Activated naive CD8-positive, alpha-beta T cell (primary cell): ENCODE data around the gene NISCH.

Experiments used
- H3K27ac Mint-ChIP-seq: one replicate; pipeline ENCODE4 v1.8.0; 2021; ENCODE audit warnings: mixed read lengths
- H3K27me3 Mint-ChIP-seq: one replicate; pipeline ENCODE4 v1.8.0; 2021; ENCODE audit warnings: mixed read lengths
- H3K36me3 Mint-ChIP-seq: one replicate; pipeline ENCODE4 v1.8.0; 2021; ENCODE audit warnings: mixed read lengths
- H3K4me1 Mint-ChIP-seq: one replicate; pipeline ENCODE4 v1.8.0; 2021; ENCODE audit warnings: low read depth, mixed read lengths
- H3K4me3 Mint-ChIP-seq: one replicate; pipeline ENCODE4 v1.8.0; 2021; ENCODE audit warnings: mild to moderate bottlenecking, mixed read lengths
- H3K9me3 Mint-ChIP-seq: one replicate; pipeline ENCODE4 v1.8.0; 2021; ENCODE audit warnings: low read depth, mixed read lengths

NISCH gene

DNA sequence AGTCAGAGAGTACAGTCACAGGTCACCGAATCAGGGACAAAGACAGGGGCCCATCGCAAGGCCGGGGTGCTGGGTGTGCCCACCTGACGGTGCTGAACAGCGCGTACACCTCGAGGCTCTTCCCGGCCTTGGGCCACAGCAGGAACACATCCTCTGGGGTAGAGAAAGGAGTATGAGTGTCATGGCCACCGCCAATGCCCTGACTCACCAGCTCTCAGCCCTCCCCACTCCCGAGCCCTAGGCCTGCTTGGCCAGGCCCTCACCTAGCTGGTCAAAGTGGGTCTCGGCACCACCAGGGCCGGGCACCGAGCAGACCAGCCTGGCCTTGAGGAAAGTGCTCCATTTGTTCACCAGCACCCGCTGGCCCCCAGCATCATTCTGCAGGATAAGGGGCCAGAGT lies 14.7 kb upstream of the NISCH start:
- Mint-ChIP-seq H3K27me3 (no peaks in the 10 kb centered on the region), H3K4me3 (no peak overlapping the region), H3K9me3 (no peaks in the 10 kb centered on the region), H3K4me1 (peaks cover 2% of the 10 kb centered on the region), H3K36me3 (no peaks in the 10 kb centered on the region), H3K27ac (no peak overlapping the region)

DNA sequence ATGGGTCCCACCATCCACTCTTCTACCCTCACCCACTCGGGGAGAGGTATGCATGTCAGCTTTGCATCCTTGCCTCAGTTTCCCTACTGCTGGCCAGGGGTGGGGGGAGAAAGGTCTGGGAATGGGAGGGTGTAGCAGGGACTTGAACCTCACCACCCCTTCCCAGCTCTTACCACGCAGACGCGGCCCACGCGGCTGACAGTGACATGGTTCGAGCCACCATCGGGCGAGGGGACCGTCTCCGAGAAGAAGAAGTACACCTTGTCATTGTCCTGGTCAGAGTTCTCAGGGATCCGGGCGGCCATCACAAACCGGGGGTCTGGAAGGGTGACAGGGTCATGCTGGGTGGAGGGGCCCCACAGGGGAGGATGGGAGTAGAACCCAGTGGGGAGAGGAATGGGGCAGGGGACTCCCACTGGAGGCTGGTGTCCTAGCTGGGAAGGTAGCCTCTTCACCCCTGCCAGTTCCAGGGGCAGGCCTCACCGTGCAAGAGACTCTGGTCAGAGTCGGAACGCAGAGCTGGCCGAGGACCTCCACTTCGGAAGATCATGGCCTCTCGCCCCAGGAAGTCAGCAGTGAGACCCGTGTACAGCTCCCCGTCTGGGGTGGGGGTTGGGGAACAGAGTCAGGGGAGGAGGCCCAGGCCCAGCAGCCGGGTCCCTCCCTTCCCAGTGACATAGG lies 14.2 kb upstream of the NISCH start:
- H3K36me3 Mint-ChIP-seq = no peaks in the 10 kb centered on the region
- H3K27me3 Mint-ChIP-seq = no peaks in the 10 kb centered on the region
- no peaks in the 10 kb centered on the region for H3K9me3 Mint-ChIP-seq
- H3K27ac Mint-ChIP-seq = no peak overlapping the region
- H3K4me3 Mint-ChIP-seq = no peak overlapping the region
- H3K4me1 Mint-ChIP-seq = peaks cover 2% of the 10 kb centered on the region

DNA sequence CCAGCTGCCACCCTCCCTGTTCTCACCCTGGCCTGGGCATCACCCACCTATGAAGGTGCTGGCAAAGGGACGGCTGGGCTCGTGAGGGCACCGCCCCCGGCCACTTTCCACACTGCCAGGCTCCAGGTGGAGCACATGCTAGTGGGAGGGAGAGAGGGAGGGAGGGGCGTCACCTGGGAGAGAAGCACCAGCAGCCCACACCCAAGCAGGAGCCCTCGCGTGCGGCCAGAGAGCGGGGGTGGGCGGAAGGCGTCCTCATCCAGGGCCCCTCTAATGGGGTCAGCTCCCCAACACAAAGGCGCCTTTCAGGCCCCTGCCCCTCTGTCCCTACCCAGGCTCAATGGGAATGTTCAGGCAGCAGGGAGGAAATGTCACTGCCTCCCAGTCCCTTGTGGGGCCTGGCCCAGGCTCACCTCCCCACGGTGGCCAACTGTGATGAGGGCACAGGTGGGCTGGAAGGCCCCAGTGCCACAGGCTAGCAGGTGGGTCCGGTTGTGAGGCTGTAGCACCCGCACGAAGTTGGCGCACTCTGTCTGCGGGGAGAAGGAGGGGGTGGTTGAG lies 13.6 kb upstream of the NISCH start:
- no peaks in the 10 kb centered on the region for H3K27me3 Mint-ChIP-seq
- no peaks in the 10 kb centered on the region for H3K36me3 Mint-ChIP-seq
- peaks cover 3% of the 10 kb centered on the region for H3K4me1 Mint-ChIP-seq
- H3K9me3 Mint-ChIP-seq = no peaks in the 10 kb centered on the region
- no peak overlapping the region for H3K27ac Mint-ChIP-seq
- no peak overlapping the region for H3K4me3 Mint-ChIP-seq

DNA sequence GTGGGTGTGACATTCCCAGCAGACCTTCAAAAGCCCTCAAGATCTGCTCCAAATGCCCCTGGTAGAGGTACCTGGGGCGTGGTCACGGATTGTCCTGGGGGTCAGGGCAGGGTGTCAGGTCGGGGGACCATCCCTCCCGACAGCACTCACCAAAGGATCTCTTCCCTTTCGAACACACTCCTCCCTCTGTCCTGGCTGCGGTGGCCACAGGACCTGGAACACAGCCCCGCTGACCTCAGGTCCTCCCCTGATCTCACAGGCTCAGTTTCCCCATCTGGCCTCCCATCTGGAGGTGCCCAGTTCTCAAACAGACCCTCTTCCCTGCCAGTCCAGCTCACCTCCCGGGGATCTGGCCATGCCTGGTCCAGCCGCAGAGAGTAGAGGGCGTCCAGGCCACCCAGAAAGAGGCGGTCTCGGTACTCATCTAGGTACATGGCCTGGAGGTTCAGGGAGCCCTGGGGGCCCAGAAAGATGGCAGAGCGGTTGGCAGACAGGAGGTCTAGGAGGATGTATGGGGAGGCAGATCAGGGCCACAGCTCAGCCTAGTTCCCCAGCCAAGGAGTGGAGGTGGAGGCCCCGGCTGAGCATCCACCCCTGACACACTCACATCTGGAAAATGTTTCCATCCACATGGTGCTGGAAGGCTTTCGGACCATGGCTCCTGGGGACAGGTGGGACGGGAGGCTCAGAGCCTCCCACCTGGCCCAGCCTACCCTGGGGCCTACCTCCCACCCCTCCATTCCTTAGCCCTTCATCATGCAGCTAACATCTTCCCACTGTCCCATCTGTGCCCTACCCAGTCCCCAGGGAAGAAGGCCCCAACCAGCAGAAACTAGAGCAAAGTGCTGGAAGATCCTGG lies 12.8 kb upstream of the NISCH start:
- no peak overlapping the region for H3K27ac Mint-ChIP-seq
- H3K4me1 Mint-ChIP-seq = peaks cover 7% of the 10 kb centered on the region
- H3K4me3 Mint-ChIP-seq = no peak overlapping the region
- H3K9me3 Mint-ChIP-seq = no peaks in the 10 kb centered on the region
- H3K27me3 Mint-ChIP-seq = no peaks in the 10 kb centered on the region
- no peaks in the 10 kb centered on the region for H3K36me3 Mint-ChIP-seq

DNA sequence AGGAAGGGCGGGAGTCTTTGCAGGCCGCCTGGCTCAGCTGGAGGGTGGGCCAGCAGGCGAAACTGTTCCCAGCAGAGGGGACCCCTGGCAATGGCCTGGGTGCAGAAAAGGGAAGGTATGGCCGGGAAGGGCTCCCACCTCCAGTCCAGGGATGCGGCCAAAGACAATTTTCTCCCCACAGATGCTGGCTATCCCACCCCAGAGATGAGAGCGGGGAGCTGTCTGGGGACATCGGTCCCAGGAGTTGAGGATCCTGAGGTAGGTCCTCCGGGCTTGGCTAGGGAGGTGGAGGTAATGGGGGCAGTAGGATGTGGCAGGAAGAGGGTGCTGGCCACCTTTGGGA lies 12.2 kb upstream of the NISCH start:
- Mint-ChIP-seq H3K4me1 (peaks cover 7% of the 10 kb centered on the region), H3K27me3 (no peaks in the 10 kb centered on the region), H3K36me3 (no peaks in the 10 kb centered on the region), H3K4me3 (no peak overlapping the region), H3K27ac (no peak overlapping the region), H3K9me3 (no peaks in the 10 kb centered on the region)

DNA sequence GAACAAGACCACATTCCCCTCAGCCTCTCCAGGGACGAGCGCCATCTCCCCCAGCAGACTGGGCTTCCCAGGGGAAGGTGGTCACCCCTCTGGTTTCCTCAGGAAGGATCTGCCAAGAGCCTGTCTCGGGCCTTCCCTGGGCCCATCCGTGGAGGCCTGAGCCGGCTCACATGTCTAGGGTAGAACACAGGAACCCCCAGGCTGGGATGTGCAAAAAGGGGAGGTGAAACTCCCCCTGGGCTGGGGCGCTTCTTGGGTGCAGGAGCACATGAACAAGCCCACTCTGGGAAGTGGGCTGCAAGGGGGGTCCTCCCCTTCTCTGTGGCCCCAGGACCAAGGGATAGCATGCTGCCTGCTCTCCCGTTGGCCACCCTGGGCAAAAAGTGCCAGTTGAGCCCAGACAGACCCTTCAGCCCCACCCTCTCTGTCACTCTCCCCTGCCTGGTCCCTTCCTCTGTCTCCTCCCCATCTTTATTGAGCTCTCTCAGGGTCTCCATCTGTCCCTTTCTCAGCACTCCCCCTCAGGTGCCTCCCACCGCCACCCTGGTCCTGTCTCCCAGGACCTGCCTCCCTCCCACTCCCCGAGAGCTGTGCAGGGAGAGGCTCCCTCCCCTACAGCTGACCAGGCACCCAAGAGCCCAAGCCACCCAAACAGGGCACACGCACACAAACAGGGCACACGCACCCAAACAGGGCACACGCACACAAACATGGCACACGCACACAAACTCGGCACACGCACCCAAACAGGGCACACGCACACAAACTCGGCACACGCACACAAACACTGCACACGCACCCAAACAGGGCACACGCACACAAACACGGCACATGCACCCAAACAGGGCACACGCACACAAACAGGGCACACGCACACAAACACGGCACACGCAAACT lies 11.4 kb upstream of the NISCH start:
- Mint-ChIP-seq H3K27me3 (no peaks in the 10 kb centered on the region), H3K9me3 (no peaks in the 10 kb centered on the region), H3K36me3 (no peaks in the 10 kb centered on the region), H3K4me3 (no peak overlapping the region), H3K4me1 (peaks cover 7% of the 10 kb centered on the region), H3K27ac (no peak overlapping the region)

DNA sequence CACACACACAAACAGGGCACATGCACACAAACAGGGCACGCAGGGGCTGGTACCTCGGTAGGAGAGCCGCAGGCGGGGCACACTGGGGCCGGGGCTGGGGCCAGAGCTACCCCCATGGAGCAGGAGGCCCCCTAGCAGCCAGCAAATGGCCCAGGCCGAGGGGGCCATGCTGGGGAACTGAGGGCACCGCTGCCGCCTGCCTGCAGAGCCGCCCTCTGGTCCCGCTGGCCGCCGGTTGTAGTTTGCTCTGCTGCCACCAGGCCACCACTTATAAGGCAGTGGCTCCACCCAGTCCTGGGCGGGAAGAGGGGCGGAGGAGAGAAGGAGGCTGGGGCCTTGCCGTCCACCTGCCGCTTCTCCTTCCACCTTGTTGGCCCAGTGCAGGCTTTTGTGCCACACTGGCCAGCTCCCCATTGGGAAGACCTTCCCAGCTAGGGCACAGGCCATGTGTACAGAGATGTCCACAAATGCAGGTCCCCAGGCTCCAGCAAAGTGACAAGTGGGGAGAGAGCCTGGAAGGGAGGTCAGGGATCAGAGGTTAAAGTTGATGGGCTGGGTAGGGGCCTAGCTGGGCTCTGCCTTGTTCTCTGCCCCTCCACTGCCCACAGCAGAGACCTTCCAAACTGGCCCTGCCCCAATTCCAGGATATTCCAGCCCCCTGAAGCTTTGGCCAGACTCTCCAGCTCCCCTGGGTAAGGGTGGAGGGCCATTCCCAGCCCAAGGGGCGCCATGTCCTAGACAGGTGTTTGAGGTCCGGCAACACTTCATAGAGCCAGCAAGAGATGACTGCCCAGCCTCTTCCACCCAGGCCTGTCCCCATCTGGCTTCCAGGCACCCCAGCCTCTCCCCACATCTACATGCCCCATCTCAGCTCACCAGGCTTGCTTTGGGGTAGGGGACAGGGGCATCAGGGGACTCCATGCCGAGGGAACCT lies 10.3 kb upstream of the NISCH start, which contains the start of gene SEMA3G:
SEMA3G (minus strand) TSS at position 244 of the 934 bp plus-strand sequence; CDS start at position 168, 76 bp downstream.
- Mint-ChIP-seq H3K27ac (no peak within 1 kb of the TSS), H3K27me3 (no peaks in the 10 kb centered on the region), H3K4me1 (peaks cover 7% of the 10 kb centered on the region), H3K4me3 (no peak within 1 kb of the TSS), H3K36me3 (no peaks in the 10 kb centered on the region), H3K9me3 (no peaks in the 10 kb centered on the region)

DNA sequence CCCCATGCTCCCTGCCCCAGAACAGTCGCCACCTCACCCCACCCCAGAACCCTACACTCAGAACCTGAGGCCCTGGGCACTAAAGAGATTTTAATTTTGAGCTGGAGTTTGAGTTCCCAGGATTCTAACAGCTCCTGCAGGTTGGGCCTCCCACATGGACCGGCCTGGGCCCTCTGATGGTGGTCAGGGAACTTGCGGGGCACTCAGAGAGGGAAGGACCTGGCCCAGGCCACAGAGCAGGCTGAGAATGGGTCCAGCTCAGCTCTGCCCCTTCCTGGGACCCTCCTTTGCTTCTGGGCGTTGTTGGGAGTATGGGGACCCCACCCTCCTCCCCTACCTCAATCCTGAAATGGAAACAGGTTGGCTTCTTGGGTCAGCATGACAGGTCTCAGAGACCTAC lies 9.4 kb upstream of the NISCH start:
- Mint-ChIP-seq H3K27ac (no peak overlapping the region), H3K36me3 (no peaks in the 10 kb centered on the region), H3K9me3 (no peaks in the 10 kb centered on the region), H3K4me3 (no peak overlapping the region), H3K27me3 (no peaks in the 10 kb centered on the region), H3K4me1 (peaks cover 7% of the 10 kb centered on the region)

DNA sequence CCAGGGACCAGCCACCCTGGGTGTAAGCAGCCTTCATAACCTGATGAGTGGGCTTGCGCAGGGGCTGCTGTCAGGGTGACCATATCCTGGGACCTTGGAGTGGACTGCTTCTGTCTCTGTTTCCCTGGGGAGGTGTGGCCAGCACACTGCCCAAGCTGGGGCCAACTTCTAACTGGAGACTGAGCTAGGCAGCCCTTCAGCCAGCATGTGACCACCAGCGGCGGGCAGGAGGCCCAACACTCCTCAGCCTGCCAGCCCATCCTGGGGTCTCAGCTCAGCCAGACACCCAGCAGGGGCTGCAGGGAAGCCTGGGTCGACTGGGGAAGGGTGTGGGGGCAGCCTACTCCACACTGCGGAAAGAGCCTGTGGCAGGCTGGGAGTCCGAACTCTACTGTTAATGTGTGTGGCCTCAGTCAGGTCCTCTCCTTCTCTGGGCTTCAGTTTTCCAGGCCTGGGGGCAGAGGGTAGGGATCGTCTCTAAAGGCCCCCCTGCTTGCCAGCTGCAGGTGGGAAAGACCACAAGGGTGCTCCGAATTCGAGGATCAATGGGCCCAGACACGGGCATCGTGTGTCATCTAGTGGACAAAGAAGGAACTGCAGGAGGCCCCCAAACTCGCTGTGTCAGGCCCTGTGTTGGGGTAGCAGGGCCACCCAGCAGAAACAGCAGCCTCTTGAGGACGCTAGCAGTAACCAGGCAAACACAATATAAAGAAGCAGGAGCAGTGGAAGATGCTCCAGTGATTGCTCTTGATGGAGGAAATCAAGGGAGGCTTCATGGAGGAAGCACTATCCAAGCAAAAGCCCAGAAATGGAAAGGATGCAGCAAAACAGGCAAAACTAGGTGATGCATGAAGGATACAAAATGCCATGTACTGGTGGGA lies 8.5 kb upstream of the NISCH start:
- Mint-ChIP-seq H3K4me3 (no peak overlapping the region), H3K4me1 (peaks cover 7% of the 10 kb centered on the region), H3K36me3 (no peaks in the 10 kb centered on the region), H3K27me3 (no peaks in the 10 kb centered on the region), H3K27ac (no peak overlapping the region), H3K9me3 (no peaks in the 10 kb centered on the region)

DNA sequence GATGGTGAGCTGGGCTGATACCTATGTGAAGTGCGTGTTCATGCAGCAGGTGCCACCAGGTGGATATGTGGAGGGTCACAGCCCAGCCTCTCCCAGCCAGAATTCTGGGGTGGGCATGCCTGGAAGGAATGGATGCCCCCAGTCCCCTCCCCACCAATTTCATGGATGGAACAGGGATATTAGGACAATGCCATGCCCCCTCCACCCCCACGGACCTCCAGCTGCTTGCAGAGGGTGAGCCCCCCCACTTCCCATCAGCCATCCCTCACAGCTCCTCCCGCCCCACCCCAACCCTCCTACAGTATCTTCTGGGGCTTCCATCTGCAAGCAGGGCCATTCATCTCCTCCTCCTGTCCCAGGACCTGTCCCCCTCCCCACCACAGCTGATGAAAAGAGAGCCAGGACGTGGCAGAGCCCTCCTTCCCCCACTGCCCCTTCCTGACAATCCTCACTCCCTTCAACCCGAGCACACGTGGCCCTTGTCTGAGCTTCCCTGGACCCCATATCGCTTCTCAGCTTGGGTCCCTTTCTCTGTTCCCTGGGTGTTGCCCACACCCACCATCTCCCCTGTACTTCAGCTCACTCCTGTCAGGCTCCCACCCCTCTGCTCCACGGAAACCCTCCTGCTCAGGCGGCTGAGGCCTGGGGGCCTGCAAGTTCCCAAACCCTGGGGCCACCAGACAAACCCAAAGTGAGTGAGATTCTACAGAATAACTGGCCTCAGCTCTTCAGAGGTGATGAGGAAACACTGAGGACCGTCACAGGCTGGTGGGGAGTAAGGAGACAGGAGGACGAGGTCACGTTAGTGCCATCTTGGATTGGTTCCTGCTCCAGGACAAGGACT lies 7.7 kb upstream of the NISCH start:
- no peak overlapping the region for H3K27ac Mint-ChIP-seq
- peaks cover 7% of the 10 kb centered on the region for H3K4me1 Mint-ChIP-seq

DNA sequence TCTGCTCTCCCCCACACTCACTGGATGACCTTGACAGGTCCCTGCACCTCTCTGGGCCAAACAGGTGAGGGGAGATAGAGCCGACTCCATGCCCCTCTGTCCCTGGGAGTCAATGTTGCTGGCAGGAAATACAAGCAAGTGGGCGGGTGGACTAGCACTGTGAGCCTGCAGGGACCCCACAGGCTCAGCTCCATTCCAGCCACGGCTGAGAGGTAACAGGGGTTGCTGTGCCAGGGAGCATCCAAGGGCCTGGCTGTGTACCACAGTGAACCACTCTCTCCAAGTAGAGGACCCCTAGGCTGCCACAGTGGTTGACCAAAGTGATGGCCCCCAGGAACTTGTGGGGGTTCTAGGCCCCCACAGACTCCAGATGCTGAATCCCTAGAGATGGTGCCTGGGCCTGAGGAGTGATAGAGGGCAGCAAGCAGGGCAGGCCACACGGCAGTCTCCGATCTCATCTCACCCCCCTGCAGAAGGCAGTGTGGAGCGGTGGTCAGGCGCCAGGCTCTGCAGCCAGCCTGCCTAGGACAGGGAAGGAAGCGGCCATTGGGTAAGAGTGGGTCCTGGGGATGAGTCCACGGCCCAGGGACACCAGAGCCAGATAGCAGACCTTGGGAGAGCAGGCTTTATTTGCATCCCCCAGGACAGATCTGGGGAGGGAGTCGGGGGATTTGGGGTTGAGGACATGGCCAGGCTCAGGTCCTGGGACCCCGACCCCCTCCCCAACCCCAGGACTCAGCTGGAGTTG lies 4.7 kb upstream of the NISCH start:
- Mint-ChIP-seq H3K27ac (no peak overlapping the region), H3K4me1 (peaks cover 22% of the 10 kb centered on the region), H3K27me3 (no peaks in the 10 kb centered on the region), H3K4me3 (no peak overlapping the region), H3K9me3 (no peaks in the 10 kb centered on the region), H3K36me3 (no peaks in the 10 kb centered on the region)

More for the DNA sequence above, 7.7 kb upstream of the NISCH start:
- Mint-ChIP-seq H3K9me3 (no peaks in the 10 kb centered on the region), H3K36me3 (no peaks in the 10 kb centered on the region), H3K4me3 (no peak overlapping the region), H3K27me3 (no peaks in the 10 kb centered on the region)
